GM12865 (cell line): ENCODE data around the gene MUC6.

ENCODE experiments used
- DNase-seq: peaks from one replicate; pipeline ENCODE4 v3.0.0; 2010; ENCODE audit warnings: low read depth
- H3K4me3 ChIP-seq: 2 replicates; pipeline ENCODE4 v1.5.1; 2011; ENCODE audit warnings: mild to moderate bottlenecking, low read depth, low read length, control low read depth
- TF ChIP-seq, protein P1 (sequence below): IDR thresholded peaks from 2 replicates; pipeline ENCODE4 v1.5.1; 2011; ENCODE audit warnings: low read length, control low read depth, low read depth, inconsistent platforms; ENCODE audit not compliant: insufficient read depth; ENCODE audit errors: missing control alignments

The MUC6 gene

DNA sequence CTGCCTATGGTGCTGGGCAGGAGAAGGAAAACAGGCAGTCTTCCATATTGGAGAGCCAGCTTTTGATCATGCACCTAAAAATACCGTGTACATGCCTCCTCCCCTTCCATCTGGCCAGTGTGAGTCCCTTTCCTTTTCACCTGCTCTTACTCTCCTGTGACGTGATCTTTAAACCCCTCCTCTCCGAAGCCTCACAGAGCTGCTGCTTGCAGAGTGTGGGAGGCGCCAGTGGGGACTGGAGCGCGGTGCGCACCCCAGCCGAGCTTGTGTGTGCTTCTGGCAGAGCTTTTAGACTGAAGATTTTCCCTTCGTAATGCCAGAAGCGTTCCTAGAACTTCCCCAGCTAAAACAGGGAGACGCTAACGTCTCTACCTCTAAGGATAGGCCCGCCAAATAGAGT lies 29.8 kb downstream of the MUC6 start:
- TF ChIP-seq, protein P1, sequence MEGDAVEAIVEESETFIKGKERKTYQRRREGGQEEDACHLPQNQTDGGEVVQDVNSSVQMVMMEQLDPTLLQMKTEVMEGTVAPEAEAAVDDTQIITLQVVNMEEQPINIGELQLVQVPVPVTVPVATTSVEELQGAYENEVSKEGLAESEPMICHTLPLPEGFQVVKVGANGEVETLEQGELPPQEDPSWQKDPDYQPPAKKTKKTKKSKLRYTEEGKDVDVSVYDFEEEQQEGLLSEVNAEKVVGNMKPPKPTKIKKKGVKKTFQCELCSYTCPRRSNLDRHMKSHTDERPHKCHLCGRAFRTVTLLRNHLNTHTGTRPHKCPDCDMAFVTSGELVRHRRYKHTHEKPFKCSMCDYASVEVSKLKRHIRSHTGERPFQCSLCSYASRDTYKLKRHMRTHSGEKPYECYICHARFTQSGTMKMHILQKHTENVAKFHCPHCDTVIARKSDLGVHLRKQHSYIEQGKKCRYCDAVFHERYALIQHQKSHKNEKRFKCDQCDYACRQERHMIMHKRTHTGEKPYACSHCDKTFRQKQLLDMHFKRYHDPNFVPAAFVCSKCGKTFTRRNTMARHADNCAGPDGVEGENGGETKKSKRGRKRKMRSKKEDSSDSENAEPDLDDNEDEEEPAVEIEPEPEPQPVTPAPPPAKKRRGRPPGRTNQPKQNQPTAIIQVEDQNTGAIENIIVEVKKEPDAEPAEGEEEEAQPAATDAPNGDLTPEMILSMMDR = no peak
- no peak overlapping the region for H3K4me3 ChIP-seq
- DNase-seq = no peak

DNA sequence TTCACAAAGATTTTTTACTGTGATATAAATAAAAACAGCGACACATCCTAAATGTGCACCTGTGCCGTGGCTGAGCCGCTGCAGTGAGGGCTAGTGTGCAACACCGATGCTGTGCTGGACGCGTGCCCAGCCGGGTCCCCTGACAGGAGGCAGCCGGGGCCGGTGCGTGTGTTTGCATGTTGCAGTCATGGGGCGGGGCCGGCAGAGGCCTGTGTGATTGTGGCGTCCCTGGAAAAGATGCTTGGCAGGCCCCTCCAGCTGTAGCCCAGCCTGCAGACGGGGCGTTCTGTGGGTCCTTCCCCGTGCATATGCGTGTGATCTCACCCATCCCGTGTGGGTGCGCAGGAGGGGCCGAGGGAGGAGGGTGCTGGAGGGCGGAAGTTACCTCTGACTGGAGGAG lies 30.6 kb downstream of the MUC6 start:
- no peak for DNase-seq
- no peak overlapping the region for H3K4me3 ChIP-seq
- TF ChIP-seq, protein P1 = no peak

DNA sequence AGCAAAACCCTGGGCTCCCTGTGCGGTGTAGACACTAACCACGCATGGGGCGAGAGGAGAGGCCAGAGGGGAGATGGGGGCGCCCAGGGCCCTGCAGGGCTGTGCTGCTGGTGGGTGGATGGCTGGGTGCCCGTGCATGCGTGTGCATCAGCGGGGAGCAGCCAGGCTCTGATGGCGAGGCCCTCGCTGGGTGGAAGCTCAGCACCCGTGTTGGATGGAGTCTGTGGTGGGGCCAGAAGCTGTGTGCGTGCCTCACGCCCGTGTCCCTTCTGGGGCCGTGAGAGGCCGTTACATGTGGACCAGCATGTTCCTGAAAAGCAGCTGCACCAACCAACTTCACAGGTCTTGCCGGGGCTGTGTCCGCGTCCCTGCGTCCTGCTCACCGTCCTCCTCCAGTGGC lies 33.4 kb downstream of the MUC6 start:
- DNase-seq = no peak
- TF ChIP-seq, protein P1 = no peak
- no peak overlapping the region for H3K4me3 ChIP-seq

- TF ChIP-seq, protein P1 = no peak
- no peak for DNase-seq
- no peak overlapping the region for H3K4me3 ChIP-seq
Observed at GRCh38 chr11:1002406-1002984, 34.0 kb downstream of the MUC6 start.

GRCh38 chr11:1001617-1002405 lies 34.7 kb downstream of the MUC6 start:
- no peak overlapping the region for H3K4me3 ChIP-seq
- DNase-seq = no peak
- TF ChIP-seq, protein P1 = no peak

GRCh38 chr11:1000357-1001278 lies 35.9 kb downstream of the MUC6 start:
- TF ChIP-seq, protein P1 = no peak
- no peak for DNase-seq
- H3K4me3 ChIP-seq = no peak overlapping the region
